ENCODE data around the gene GRAP. TPM values are rescaled to one million over a fixed set of nuclear protein-coding genes. Genes with fewer than 3 reads are reported as not detected.

The GRAP gene
- total RNA-seq, 2 donors from 2014 or later: 1.6 to 3.2 TPM

DNA sequence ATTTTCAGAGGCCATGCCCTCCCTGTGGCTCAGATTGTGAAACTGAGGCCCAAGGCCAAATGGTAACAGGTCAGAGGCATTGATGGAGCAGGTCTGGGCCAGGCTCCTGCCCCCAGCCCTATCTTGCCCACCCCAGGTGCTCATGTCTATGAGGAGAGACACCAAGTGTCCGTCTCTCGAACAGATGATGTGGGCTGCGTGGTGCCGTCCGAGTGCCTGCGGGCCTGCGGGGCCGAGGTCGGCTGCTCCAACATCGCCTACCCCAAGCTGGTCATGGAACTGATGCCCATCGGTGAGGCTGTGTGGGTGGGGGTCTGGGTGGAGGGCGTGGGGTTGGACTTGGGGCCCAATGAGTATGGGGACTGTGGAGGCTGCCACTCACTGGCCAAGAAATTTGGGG lies 33.5 kb downstream of the GRAP start:
- no peaks in the 10 kb centered on the region for H3K9me3 ChIP-seq
- ATAC-seq (ENCODE audit: insufficient number of reproducible peaks, low FRiP score, low read depth) (no peak), DNase-seq (ENCODE audit: low spot score) (no peak)
- no peaks in the 10 kb centered on the region for H3K4me1 ChIP-seq (ENCODE audit: control insufficient read depth in 1 of 2, low read depth in 2 of 2)
- H3K36me3 ChIP-seq: no peaks in the 10 kb centered on the region
- H3K27me3 ChIP-seq (replicated peaks; ENCODE audit: insufficient read depth): no peaks in the 10 kb centered on the region
- TF ChIP-seq, protein P1, sequence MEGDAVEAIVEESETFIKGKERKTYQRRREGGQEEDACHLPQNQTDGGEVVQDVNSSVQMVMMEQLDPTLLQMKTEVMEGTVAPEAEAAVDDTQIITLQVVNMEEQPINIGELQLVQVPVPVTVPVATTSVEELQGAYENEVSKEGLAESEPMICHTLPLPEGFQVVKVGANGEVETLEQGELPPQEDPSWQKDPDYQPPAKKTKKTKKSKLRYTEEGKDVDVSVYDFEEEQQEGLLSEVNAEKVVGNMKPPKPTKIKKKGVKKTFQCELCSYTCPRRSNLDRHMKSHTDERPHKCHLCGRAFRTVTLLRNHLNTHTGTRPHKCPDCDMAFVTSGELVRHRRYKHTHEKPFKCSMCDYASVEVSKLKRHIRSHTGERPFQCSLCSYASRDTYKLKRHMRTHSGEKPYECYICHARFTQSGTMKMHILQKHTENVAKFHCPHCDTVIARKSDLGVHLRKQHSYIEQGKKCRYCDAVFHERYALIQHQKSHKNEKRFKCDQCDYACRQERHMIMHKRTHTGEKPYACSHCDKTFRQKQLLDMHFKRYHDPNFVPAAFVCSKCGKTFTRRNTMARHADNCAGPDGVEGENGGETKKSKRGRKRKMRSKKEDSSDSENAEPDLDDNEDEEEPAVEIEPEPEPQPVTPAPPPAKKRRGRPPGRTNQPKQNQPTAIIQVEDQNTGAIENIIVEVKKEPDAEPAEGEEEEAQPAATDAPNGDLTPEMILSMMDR (IDR thresholded peaks at IDR 0.05): no peak
- H3K27ac ChIP-seq: no peak overlapping the region
- no peak overlapping the region for H3K4me3 ChIP-seq

DNA sequence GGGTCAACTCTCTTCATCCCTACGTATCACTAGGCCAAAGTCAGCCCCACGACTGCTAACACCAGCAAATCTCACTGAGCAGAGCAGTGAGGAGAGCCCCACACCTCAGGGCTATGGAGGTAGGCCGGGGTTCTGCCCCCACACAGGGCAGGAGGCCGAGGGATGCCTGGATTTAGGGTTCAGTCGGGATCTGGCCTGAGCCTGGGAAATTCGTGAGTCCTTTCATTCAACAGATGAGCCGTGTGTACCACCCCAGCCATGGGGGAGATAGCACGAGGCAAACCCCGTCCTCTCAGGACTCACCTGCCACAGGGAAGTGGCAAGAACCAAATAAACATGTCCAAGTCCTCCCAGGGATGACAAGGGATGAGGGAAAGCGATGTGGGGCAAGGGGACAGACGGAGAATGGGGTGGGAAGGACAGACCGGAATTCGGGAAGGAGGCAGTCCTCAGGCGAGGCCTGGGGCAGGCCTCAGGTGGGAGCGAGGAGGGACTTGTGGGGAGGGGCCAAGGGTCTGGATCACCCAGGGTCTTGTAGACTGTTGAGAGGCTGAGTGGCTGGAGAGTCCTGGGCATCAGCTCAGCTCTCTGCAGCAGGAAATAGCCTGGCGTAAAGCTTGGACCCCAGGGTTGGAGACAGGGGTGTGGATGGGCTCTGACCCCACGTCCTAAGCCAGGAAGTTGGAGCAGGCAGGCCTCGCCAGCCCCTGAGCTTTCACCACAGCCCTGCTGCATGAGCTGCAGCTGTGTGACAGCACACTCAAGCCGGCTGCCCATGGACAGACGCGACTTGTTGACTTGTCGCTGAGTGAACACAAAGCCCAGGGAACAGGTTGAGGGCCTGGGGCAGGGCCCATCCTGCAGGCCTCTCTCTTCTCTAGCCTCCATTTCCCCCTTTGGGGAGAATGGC lies 34.3 kb downstream of the GRAP start:
- H3K36me3 ChIP-seq: no peaks in the 10 kb centered on the region
- H3K27me3 ChIP-seq (replicated peaks; ENCODE audit: insufficient read depth): no peaks in the 10 kb centered on the region
- TF ChIP-seq, protein P1 (IDR thresholded peaks at IDR 0.05): no peak
- H3K4me3 ChIP-seq: no peak overlapping the region
- ATAC-seq (ENCODE audit: insufficient number of reproducible peaks, low FRiP score, low read depth) (no peak), DNase-seq (ENCODE audit: low spot score) (no peak)
- no peak overlapping the region for H3K27ac ChIP-seq
- H3K4me1 ChIP-seq (ENCODE audit: control insufficient read depth in 1 of 2, low read depth in 2 of 2): no peaks in the 10 kb centered on the region
- H3K9me3 ChIP-seq: no peaks in the 10 kb centered on the region

DNA sequence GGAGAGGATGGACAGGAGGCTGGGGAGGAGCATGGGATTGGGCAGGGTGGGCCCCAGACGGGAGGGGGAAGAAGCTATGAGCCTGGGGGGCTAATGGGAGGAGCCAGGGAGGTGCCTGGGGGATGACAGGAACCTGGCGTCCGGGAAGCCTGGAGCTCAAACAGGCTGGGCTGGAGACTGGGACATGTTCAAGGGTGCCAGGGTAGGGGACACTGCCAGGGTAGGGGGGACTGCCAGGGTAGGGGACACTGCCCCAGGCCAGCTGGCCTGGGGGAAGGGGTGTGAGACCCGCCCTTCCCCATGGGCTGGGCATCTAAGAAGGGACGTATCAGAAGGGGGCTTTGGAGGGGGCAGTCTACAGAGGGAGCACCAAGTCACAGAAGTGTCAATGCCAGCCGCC lies 35.2 kb downstream of the GRAP start:
- H3K4me3 ChIP-seq: no peak overlapping the region
- no peak overlapping the region for H3K27ac ChIP-seq
- no peaks in the 10 kb centered on the region for H3K4me1 ChIP-seq (ENCODE audit: control insufficient read depth in 1 of 2, low read depth in 2 of 2)
- ATAC-seq (ENCODE audit: insufficient number of reproducible peaks, low FRiP score, low read depth) (no peak), DNase-seq (ENCODE audit: low spot score) (no peak)
- H3K27me3 ChIP-seq (replicated peaks; ENCODE audit: insufficient read depth): no peaks in the 10 kb centered on the region
- TF ChIP-seq, protein P1 (IDR thresholded peaks at IDR 0.05): no peak
- no peaks in the 10 kb centered on the region for H3K36me3 ChIP-seq
- H3K9me3 ChIP-seq: no peaks in the 10 kb centered on the region

DNA sequence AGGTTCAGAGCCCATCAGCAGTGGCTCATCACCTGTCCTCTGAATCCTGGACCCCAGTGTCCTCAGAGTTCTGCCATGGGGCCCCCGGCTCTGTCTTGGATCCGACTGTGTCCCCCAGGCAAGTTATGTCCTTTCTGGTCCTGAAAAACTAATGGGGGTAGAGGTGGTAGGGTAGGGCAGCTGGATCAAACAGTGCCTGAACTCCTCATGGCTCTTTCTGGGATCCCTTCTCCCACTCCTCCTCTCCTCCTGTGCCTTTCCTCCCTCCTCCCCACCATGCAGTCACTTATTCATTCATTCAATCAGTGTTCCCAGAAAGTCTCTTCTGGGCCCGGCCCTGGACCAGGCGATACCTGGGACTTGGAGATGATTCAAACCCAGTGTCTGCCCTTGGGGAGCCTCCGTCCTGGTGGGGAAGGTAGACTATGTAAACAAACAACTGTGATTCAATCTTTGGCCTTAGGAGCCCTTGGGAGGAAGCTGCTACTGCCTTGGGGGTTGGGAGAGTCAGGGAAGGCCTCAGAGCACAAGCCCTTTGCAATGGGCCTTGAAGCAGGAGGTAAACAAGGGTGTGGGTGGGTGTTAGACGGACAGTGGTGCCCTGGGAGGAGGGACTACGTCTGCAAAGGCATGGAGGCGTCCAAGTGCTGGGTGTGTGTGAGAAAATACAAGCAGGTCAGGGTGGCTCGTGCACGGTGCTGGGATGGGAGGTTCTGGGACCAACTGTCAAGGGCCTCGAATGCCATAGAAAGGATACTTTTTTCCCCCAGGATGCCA lies 35.8 kb downstream of the GRAP start:
- no peaks in the 10 kb centered on the region for H3K4me1 ChIP-seq (ENCODE audit: control insufficient read depth in 1 of 2, low read depth in 2 of 2)
- H3K36me3 ChIP-seq: no peaks in the 10 kb centered on the region
- no peaks in the 10 kb centered on the region for H3K27me3 ChIP-seq (replicated peaks; ENCODE audit: insufficient read depth)
- no peaks in the 10 kb centered on the region for H3K9me3 ChIP-seq
- DNase-seq (ENCODE audit: low spot score): no peak
- H3K27ac ChIP-seq: no peak overlapping the region
- no peak overlapping the region for H3K4me3 ChIP-seq
- ATAC-seq (ENCODE audit: insufficient number of reproducible peaks, low FRiP score, low read depth): no peak
- TF ChIP-seq, protein P1 (IDR thresholded peaks at IDR 0.05): no peak

DNA sequence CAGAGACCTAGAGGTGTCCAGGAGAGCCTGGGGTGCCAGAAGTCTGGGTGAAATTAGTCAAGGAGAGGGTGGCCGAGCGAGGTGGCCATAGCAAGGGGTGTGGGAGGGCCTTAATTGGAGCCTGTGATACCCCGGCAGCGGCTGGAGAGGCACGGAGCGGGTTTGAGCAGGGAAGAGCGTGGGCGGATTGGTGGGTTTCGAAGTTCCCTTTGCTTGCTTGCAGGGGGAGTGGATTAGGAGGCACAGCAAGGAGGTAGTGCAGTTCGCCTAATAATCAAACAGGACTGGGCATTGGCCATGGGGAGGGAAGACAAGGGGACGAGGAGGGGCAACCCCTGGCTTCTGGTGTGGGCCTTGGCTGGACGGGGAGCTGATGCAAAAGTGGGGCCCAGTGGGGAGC lies 36.8 kb downstream of the GRAP start:
- no peaks in the 10 kb centered on the region for H3K27me3 ChIP-seq (replicated peaks; ENCODE audit: insufficient read depth)
- no peak overlapping the region for H3K27ac ChIP-seq
- H3K4me1 ChIP-seq (ENCODE audit: control insufficient read depth in 1 of 2, low read depth in 2 of 2): peaks cover 0 to 2% of the 10 kb centered on the region in 2 donors
- no peaks in the 10 kb centered on the region for H3K36me3 ChIP-seq
- no peaks in the 10 kb centered on the region for H3K9me3 ChIP-seq
- no peak overlapping the region for H3K4me3 ChIP-seq
- TF ChIP-seq, protein P1 (IDR thresholded peaks at IDR 0.05): no peak
- DNase-seq (ENCODE audit: low spot score) (no peak), ATAC-seq (ENCODE audit: insufficient number of reproducible peaks, low FRiP score, low read depth) (no peak)

All from thoracic aorta (tissue), 2 donors.